Frontal cortex (tissue), 4 donors: ENCODE results near the gene SMPD2. TPM values are rescaled to one million over a fixed set of nuclear protein-coding genes. Genes with fewer than 3 reads are reported as not detected.
"Not testable (repeated sequence)": the region's sequence is repeated elsewhere in the genome, so short reads cannot be mapped to it uniquely, and the experiment has no call there.

Experiments used
- DNase-seq, 2 donors: peaks; one replicate each; pipeline ENCODE4 v3.0.0; 2012; ENCODE audit warnings: low spot score in 2 of 2
- FAIRE-seq: peaks from 2 replicates; lab custom pipeline; 2012; peaks lifted over from hg19 to GRCh38; lab: Jason Lieb, UNC
- total RNA-seq: library from RNA; depleted of rRNA; stranded (reverse); fragments of >200 nt; gene quantifications from one replicate; pipeline ENCODE4 v1.2.3, GENCODE V29; 2014
- donor health status: control.
- donor health status: control.
- donor health status: control.

SMPD2 gene
- total RNA-seq, 1 donor from 2014 or later, result 4.9 TPM

GRCh38 chr6:109457562-109457996 lies 17.1 kb downstream of the SMPD2 start:
- FAIRE-seq, result no peak

GRCh38 chr6:109458774-109459531 lies 18.4 kb downstream of the SMPD2 start:
- FAIRE-seq, result no peak
- no peak for DNase-seq

More at GRCh38 chr6:109457562-109457996, 17.1 kb downstream of the SMPD2 start:
- DNase-seq, result no peak

- no peak for FAIRE-seq
- no peak for DNase-seq
Observed at GRCh38 chr6:109460161-109460829, 19.8 kb downstream of the SMPD2 start.

GRCh38 chr6:109461205-109461604 lies 20.7 kb downstream of the SMPD2 start:
- FAIRE-seq, DNase-seq: not testable (repeated sequence)

GRCh38 chr6:109461733-109462526 lies 21.4 kb downstream of the SMPD2 start:
- FAIRE-seq, result no peak
- DNase-seq, result no peak

- FAIRE-seq (no peak), DNase-seq (no peak)
Observed at GRCh38 chr6:109465772-109466171, 25.2 kb downstream of the SMPD2 start.

- no peak for FAIRE-seq
Observed at GRCh38 chr6:109466212-109466923, 25.8 kb downstream of the SMPD2 start.

GRCh38 chr6:109467696-109468095 lies 27.2 kb downstream of the SMPD2 start:
- DNase-seq (no peak), FAIRE-seq (no peak)

More at GRCh38 chr6:109466212-109466923, 25.8 kb downstream of the SMPD2 start:
- no peak for DNase-seq

GRCh38 chr6:109469591-109470189 lies 29.2 kb downstream of the SMPD2 start:
- no peak for FAIRE-seq

GRCh38 chr6:109471105-109471810 lies 30.7 kb downstream of the SMPD2 start:
- DNase-seq (no peak), FAIRE-seq (no peak)

More at GRCh38 chr6:109469591-109470189, 29.2 kb downstream of the SMPD2 start:
- no peak for DNase-seq

GRCh38 chr6:109472132-109472995 lies 31.8 kb downstream of the SMPD2 start:
- DNase-seq, result no peak
- no peak for FAIRE-seq

GRCh38 chr6:109473120-109473519 lies 32.6 kb downstream of the SMPD2 start:
- no peak for DNase-seq

GRCh38 chr6:109474995-109475394 lies 34.5 kb downstream of the SMPD2 start:
- no peak for FAIRE-seq

More at GRCh38 chr6:109473120-109473519, 32.6 kb downstream of the SMPD2 start:
- no peak for FAIRE-seq

GRCh38 chr6:109475625-109476024 lies 35.1 kb downstream of the SMPD2 start:
- FAIRE-seq (no peak), DNase-seq (no peak)

More at GRCh38 chr6:109474995-109475394, 34.5 kb downstream of the SMPD2 start:
- no peak for DNase-seq

- DNase-seq, result no peak
- FAIRE-seq, result no peak
Observed at GRCh38 chr6:109477184-109477583, 36.7 kb downstream of the SMPD2 start.

- no peak for DNase-seq
- FAIRE-seq, result no peak
Observed at GRCh38 chr6:109477725-109478124, 37.2 kb downstream of the SMPD2 start.

GRCh38 chr6:109478222-109478805 lies 37.8 kb downstream of the SMPD2 start:
- DNase-seq (no peak), FAIRE-seq (no peak)
